HepG2 (cell line): ENCODE measurements around the gene IRF2. TPM values are rescaled to one million over a fixed set of nuclear protein-coding genes. Genes with fewer than 3 reads are reported as not detected.
A peak's percentile ranks its signal among the peaks of the same experiment; 100 is the strongest.

Source experiments
- CC2D1A ChIP-seq: sonication (generic); formaldehyde crosslinking; IDR thresholded peaks from 2 replicates; pipeline ENCODE4 v1.8.1; 2023; ENCODE audit warnings: mild to moderate bottlenecking, missing genetic modification reagents
- CEBPB ChIP-seq: IDR thresholded peaks from 2 replicates; pipeline ENCODE4 v1.6.1; 2011; ENCODE audit warnings: low read depth, low read length, improper control_type of control experiment, borderline replicate concordance
- ELF3 ChIP-seq: IDR thresholded peaks from 2 replicates; pipeline ENCODE4 v1.6.1; 2016; ENCODE audit warnings: missing genetic modification reagents, missing compliant biosample characterization
- MEIS1 ChIP-seq: sonication (generic); formaldehyde crosslinking; IDR thresholded peaks from 2 replicates; pipeline ENCODE4 v1.9.0; 2021; ENCODE audit warnings: mild to moderate bottlenecking, missing genetic modification reagents, moderate library complexity, borderline replicate concordance
- MIER2 ChIP-seq: IDR thresholded peaks from 2 replicates; pipeline ENCODE4 v1.6.1; 2016; ENCODE audit warnings: missing biosample characterization, missing genetic modification reagents
- MTA3 ChIP-seq: sonication (generic); formaldehyde crosslinking; IDR thresholded peaks from 2 replicates; pipeline ENCODE4 v1.4.0; 2020; ENCODE audit warnings: missing genetic modification reagents
- NONO ChIP-seq, 2 experiments: fragments of 450-650 bp in 1 of 2; sonication (generic) in 1 of 2; formaldehyde crosslinking in 1 of 2; IDR thresholded peaks in 1 of 2; conservative IDR thresholded peaks in 1 of 2; 2 replicates each; pipeline versions ENCODE4 v1.6.1 to v1.8.0; 2017 to 2022; ENCODE audit warnings: mild to moderate bottlenecking in 1 of 2, missing genetic modification reagents in 1 of 2, moderate library complexity in 1 of 2
- RARA ChIP-seq: IDR thresholded peaks from 2 replicates; pipeline ENCODE4 v1.6.1; 2016; ENCODE audit warnings: missing genetic modification reagents, missing compliant biosample characterization
- SP1 ChIP-seq, 2 experiments: fragments of 450-650 bp in 1 of 2; sonication (generic) in 1 of 2; formaldehyde crosslinking in 1 of 2; IDR thresholded peaks; 2 replicates each; pipeline versions ENCODE4 v1.4.0 to v1.6.1; 2016 to 2020; ENCODE audit warnings: missing genetic modification reagents in 1 of 2
- SYNCRIP ChIP-seq: fragments of 200-400 bp; formaldehyde crosslinking; IDR thresholded peaks from 2 replicates; pipeline ENCODE4 v1.6.1; 2018; ENCODE audit warnings: mild to moderate bottlenecking, low read depth, low read length; ENCODE audit not compliant: insufficient read depth
- YEATS2 ChIP-seq: sonication (generic); formaldehyde crosslinking; IDR thresholded peaks from 2 replicates; pipeline ENCODE4 v1.4.0; 2020; ENCODE audit warnings: missing genetic modification reagents, borderline replicate concordance
- ZBTB20 ChIP-seq: sonication (generic); formaldehyde crosslinking; IDR thresholded peaks from 2 replicates; pipeline ENCODE4 v1.8.1; 2023; ENCODE audit warnings: missing genetic modification reagents, low read depth, mild to moderate bottlenecking, borderline replicate concordance
- ZNF138 ChIP-seq: sonication (generic); formaldehyde crosslinking; IDR thresholded peaks from 2 replicates; pipeline ENCODE4 v1.5.0; 2020; ENCODE audit warnings: mild to moderate bottlenecking, low read depth, missing genetic modification reagents
- ZNF264 ChIP-seq: sonication (generic); formaldehyde crosslinking; IDR thresholded peaks from 2 replicates; pipeline ENCODE4 v1.4.0; 2020; ENCODE audit warnings: missing genetic modification reagents
- ZNF484 ChIP-seq: sonication (generic); formaldehyde crosslinking; IDR thresholded peaks from 2 replicates; pipeline ENCODE4 v1.5.1; 2020; ENCODE audit warnings: mild to moderate bottlenecking, low read depth, missing genetic modification reagents, borderline replicate concordance
- ZNF567 ChIP-seq: sonication (generic); formaldehyde crosslinking; IDR thresholded peaks from 2 replicates; pipeline ENCODE4 v1.8.1; 2023; ENCODE audit warnings: mild to moderate bottlenecking, missing genetic modification reagents, borderline replicate concordance
- ZNF674 ChIP-seq: sonication (generic); formaldehyde crosslinking; IDR thresholded peaks from 2 replicates; pipeline ENCODE4 v1.5.0; 2020; ENCODE audit warnings: low read depth, mild to moderate bottlenecking, missing genetic modification reagents
- polyA plus RNA-seq, 8 experiments: library from polyadenylated mRNA; depleted of rRNA in 3 of 8; stranded (reverse) in 7 of 8; unstranded in 1 of 8; fragments of >200 nt; fragmentation: Illumina TruSeq in 4 of 8; extraction: Trizol in 4 of 8; gene quantifications; 2 replicates each; pipeline versions ENCODE4 v1.2.1 to v1.2.3, GENCODE V29; 2011 to 2016; ENCODE audit warnings: low read depth in 4 of 8, missing spikeins in 1 of 8, mixed read lengths in 1 of 8; ENCODE audit not compliant: insufficient read depth in 1 of 8
- total RNA-seq, 5 experiments: library from RNA; depleted of rRNA; stranded (reverse); fragments of >200 nt; fragmentation: Illumina TruSeq; extraction: Trizol; gene quantifications; 2 replicates each; pipeline ENCODE4 v1.2.3, GENCODE V29; 2016; ENCODE audit warnings: low read depth in 1 of 5
- TF ChIP-seq, protein P1 (sequence below): IDR thresholded peaks from 2 replicates; pipeline ENCODE4 v1.6.1; 2016; ENCODE audit warnings: mild to moderate bottlenecking
- TF ChIP-seq, protein P2 (sequence below): IDR thresholded peaks from 2 replicates; pipeline ENCODE4 v1.6.1; 2016; ENCODE audit warnings: low read depth, control low read depth
- TF ChIP-seq, protein P3 (sequence below): sonication (generic); formaldehyde crosslinking; conservative IDR thresholded peaks from 2 replicates; pipeline ENCODE4 v1.4.0; 2020; ENCODE audit warnings: missing genetic modification reagents

The IRF2 gene
- total and polyA plus RNA-seq, 2 of the 13 experiments (the other 11 are each of a cell fraction or from before 2014, with no cell fraction given), result 15.5 to 28.8 TPM

DNA sequence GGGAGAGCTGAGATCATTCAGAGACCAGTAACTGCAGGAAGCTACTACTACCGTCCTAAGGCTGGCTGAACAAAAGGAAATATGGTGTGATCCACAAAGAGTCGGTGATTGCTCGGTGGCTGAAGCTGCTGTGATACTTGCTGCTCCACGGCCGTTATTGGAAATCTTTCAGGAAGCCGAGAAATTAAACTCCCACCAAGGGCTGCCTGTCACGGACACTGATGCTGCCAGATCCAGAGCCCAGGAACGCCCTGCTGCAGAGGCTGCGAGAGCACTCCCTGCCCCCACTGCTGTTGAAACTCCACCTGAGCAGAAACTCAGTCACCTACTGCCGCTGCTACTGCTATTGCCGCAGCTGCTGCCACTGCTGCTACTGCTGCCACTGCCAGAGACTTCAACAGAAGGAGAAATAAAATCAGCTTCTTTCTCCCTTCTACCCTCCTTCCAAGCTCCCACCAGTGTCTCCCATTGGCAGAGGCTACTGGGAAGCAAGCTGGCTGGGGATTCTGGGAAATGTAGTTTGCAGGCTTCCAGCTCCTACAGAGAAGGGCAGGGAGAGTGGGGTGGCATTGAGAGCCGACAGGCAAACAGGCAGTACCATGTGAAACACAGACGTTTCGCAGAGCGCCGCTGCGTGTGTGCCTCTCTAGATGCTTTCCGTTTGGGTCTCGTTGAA is 130.7 kb downstream of the IRF2 start (continued):
- TF ChIP-seq ZNF674 (CRISPR knock-in tag) (no peak), ELF3 (0 out of 2 replicates have a peak, but pooled peaks have one; percentile 30), SYNCRIP (no peak), MTA3 (CRISPR knock-in tag) (no peak), CC2D1A (no peak), MEIS1 (peak; percentile 44; the same call in 1 of the 2 replicates), NONO (IDR thresholded peaks at IDR 0.05) (no peak), NONO (CRISPR knock-in tag; conservative IDR thresholded peaks at IDR 0.05) (no peak), MIER2 (no peak), RARA (CRISPR knock-in tag) (no peak), ZBTB20 (CRISPR knock-in tag) (no peak), ZNF484 (no peak), ZNF138 (CRISPR knock-in tag) (no peak), ZNF264 (CRISPR knock-in tag) (no peak), ZNF567 (CRISPR knock-in tag) (no peak), SP1 (IDR thresholded peaks at IDR 0.05) (no peak), SP1 (CRISPR knock-in tag; IDR thresholded peaks at IDR 0.05) (no peak), CEBPB (no peak), YEATS2 (peak; percentile 40; the same call in 1 of the 2 replicates)
- TF ChIP-seq, protein P1, sequence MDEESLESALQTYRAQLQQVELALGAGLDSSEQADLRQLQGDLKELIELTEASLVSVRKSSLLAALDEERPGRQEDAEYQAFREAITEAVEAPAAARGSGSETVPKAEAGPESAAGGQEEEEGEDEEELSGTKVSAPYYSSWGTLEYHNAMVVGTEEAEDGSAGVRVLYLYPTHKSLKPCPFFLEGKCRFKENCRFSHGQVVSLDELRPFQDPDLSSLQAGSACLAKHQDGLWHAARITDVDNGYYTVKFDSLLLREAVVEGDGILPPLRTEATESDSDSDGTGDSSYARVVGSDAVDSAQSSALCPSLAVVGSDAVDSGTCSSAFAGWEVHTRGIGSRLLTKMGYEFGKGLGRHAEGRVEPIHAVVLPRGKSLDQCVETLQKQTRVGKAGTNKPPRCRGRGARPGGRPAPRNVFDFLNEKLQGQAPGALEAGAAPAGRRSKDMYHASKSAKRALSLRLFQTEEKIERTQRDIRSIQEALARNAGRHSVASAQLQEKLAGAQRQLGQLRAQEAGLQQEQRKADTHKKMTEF, result peak; percentile 24; the same call in 1 of the 2 replicates
- TF ChIP-seq, protein P2, sequence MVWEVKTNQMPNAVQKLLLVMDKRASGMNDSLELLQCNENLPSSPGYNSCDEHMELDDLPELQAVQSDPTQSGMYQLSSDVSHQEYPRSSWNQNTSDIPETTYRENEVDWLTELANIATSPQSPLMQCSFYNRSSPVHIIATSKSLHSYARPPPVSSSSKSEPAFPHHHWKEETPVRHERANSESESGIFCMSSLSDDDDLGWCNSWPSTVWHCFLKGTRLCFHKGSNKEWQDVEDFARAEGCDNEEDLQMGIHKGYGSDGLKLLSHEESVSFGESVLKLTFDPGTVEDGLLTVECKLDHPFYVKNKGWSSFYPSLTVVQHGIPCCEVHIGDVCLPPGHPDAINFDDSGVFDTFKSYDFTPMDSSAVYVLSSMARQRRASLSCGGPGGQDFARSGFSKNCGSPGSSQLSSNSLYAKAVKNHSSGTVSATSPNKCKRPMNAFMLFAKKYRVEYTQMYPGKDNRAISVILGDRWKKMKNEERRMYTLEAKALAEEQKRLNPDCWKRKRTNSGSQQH (CRISPR knock-in tag), result no peak
- TF ChIP-seq, protein P3, sequence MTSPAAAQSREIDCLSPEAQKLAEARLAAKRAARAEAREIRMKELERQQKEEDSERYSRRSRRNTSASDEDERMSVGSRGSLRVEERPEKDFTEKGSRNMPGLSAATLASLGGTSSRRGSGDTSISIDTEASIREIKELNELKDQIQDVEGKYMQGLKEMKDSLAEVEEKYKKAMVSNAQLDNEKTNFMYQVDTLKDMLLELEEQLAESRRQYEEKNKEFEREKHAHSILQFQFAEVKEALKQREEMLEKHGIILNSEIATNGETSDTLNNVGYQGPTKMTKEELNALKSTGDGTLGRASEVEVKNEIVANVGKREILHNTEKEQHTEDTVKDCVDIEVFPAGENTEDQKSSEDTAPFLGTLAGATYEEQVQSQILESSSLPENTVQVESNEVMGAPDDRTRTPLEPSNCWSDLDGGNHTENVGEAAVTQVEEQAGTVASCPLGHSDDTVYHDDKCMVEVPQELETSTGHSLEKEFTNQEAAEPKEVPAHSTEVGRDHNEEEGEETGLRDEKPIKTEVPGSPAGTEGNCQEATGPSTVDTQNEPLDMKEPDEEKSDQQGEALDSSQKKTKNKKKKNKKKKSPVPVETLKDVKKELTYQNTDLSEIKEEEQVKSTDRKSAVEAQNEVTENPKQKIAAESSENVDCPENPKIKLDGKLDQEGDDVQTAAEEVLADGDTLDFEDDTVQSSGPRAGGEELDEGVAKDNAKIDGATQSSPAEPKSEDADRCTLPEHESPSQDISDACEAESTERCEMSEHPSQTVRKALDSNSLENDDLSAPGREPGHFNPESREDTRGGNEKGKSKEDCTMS (CRISPR knock-in tag), result no peak
